H9 (cell line): ENCODE results near the gene DSE. TPM values are rescaled to one million over a fixed set of nuclear protein-coding genes. Genes with fewer than 3 reads are reported as not detected.

Experiments
- DNase-seq: peaks from one replicate; pipeline ENCODE4 v3.0.0-alpha.2; 2017
- H2AFZ ChIP-seq: one replicate; pipeline ENCODE4 v1.6.1; 2013; ENCODE audit warnings: mild to moderate bottlenecking, low read length, control low read depth, moderate library complexity
- H2AK5ac ChIP-seq: 2 replicates; pipeline ENCODE4 v1.6.1; 2013; ENCODE audit warnings: low read length, control low read depth, mixed read lengths; ENCODE audit not compliant: insufficient read length
- H2BK120ac ChIP-seq: one replicate; pipeline ENCODE4 v1.6.1; 2013; ENCODE audit warnings: low read depth, mild to moderate bottlenecking, low read length, control low read depth, inconsistent platforms; ENCODE audit not compliant: poor library complexity, severe bottlenecking
- H2BK12ac ChIP-seq: 2 replicates; pipeline ENCODE4 v1.6.1; 2013; ENCODE audit warnings: low read length, control low read depth, mixed read lengths, low read depth; ENCODE audit not compliant: insufficient read length
- H2BK15ac ChIP-seq: 2 replicates; pipeline ENCODE4 v1.6.1; 2013; ENCODE audit warnings: low read depth, low read length, control low read depth
- H2BK20ac ChIP-seq: one replicate; pipeline ENCODE4 v1.6.1; 2013; ENCODE audit warnings: low read depth, mild to moderate bottlenecking, low read length, control low read depth, inconsistent platforms; ENCODE audit not compliant: poor library complexity, severe bottlenecking
- H2BK5ac ChIP-seq: 2 replicates; pipeline ENCODE4 v1.6.1; 2013; ENCODE audit warnings: low read length, control low read depth, mixed read lengths; ENCODE audit not compliant: insufficient read length
- H3K14ac ChIP-seq: 2 replicates; pipeline ENCODE4 v1.6.1; 2013; ENCODE audit warnings: low read length, control low read depth; ENCODE audit not compliant: insufficient read depth
- H3K18ac ChIP-seq: 2 replicates; pipeline ENCODE4 v1.6.1; 2013; ENCODE audit warnings: low read depth, mild to moderate bottlenecking, mixed read lengths, low read length, control low read depth; ENCODE audit not compliant: insufficient read length
- H3K23ac ChIP-seq: 2 replicates; pipeline ENCODE4 v1.6.1; 2013; ENCODE audit warnings: low read length, control low read depth, mixed read lengths, low read depth; ENCODE audit not compliant: insufficient read length
- H3K23me2 ChIP-seq: 2 replicates; pipeline ENCODE4 v1.6.1; 2013; ENCODE audit warnings: low read depth, mild to moderate bottlenecking, mixed read lengths, low read length, control low read depth; ENCODE audit not compliant: insufficient read length, poor library complexity, severe bottlenecking
- H3K27ac ChIP-seq: 2 replicates; pipeline ENCODE4 v1.5.1; 2013; ENCODE audit warnings: low read length, control low read depth, mixed read lengths, low read depth; ENCODE audit not compliant: insufficient read length
- H3K27me3 ChIP-seq: 2 replicates; pipeline ENCODE4 v1.6.1; 2013; ENCODE audit warnings: low read length, control low read depth, inconsistent platforms; ENCODE audit not compliant: insufficient read depth
- H3K4ac ChIP-seq: 2 replicates; pipeline ENCODE4 v1.6.1; 2013; ENCODE audit warnings: low read depth, mild to moderate bottlenecking, control low read depth, inconsistent platforms, low read length, moderate library complexity
- H3K4me1 ChIP-seq: 2 replicates; pipeline ENCODE4 v1.6.1; 2013; ENCODE audit warnings: low read length, control low read depth, inconsistent platforms; ENCODE audit not compliant: insufficient read depth
- H3K4me2 ChIP-seq: 2 replicates; pipeline ENCODE4 v1.6.1; 2013; ENCODE audit warnings: low read length, control low read depth, mixed read lengths; ENCODE audit not compliant: insufficient read length, insufficient read depth
- H3K56ac ChIP-seq: 2 replicates; pipeline ENCODE4 v1.6.1; 2013; ENCODE audit warnings: low read depth, mild to moderate bottlenecking, mixed read lengths, low read length, control low read depth; ENCODE audit not compliant: insufficient read length
- H3K79me1 ChIP-seq: 2 replicates; pipeline ENCODE4 v1.6.1; 2013; ENCODE audit warnings: low read depth, mild to moderate bottlenecking, moderate library complexity, low read length, control low read depth, inconsistent platforms; ENCODE audit not compliant: insufficient read depth, poor library complexity, severe bottlenecking
- H3K79me2 ChIP-seq: 2 replicates; pipeline ENCODE4 v1.6.1; 2013; ENCODE audit warnings: low read length, control low read depth, inconsistent platforms; ENCODE audit not compliant: insufficient read depth
- H3K9ac ChIP-seq: 2 replicates; pipeline ENCODE4 v1.6.1; 2013; ENCODE audit warnings: low read length, control low read depth, mixed read lengths; ENCODE audit not compliant: insufficient read length; ENCODE audit errors: extremely low read depth
- H3K9me3 ChIP-seq: one replicate; pipeline ENCODE4 v1.6.1; 2013; ENCODE audit warnings: low read depth, low read length, inconsistent platforms; ENCODE audit not compliant: control insufficient read depth
- H3T11ph ChIP-seq: one replicate; pipeline ENCODE4 v1.6.1; 2013; ENCODE audit warnings: mild to moderate bottlenecking, low read length, control low read depth, inconsistent platforms
- H4K20me1 ChIP-seq: one replicate; pipeline ENCODE4 v1.6.1; 2013; ENCODE audit not compliant: control insufficient read depth, insufficient read length, insufficient read depth
- H4K5ac ChIP-seq: 2 replicates; pipeline ENCODE4 v1.6.1; 2013; ENCODE audit warnings: low read depth, mild to moderate bottlenecking, mixed read lengths, low read length, control low read depth; ENCODE audit not compliant: insufficient read length
- H4K8ac ChIP-seq: replicated peaks from 2 replicates; pipeline ENCODE4 v1.6.1; 2013; ENCODE audit warnings: low read length, control low read depth, mixed read lengths, low read depth; ENCODE audit not compliant: insufficient read length
- H4K91ac ChIP-seq: 2 replicates; pipeline ENCODE4 v1.6.1; 2013; ENCODE audit warnings: low read depth, mild to moderate bottlenecking, moderate library complexity, mixed read lengths, low read length, control low read depth; ENCODE audit not compliant: insufficient read length
- H3K27ac Mint-ChIP-seq, 3 experiments: 2 replicates in 2 of 3; 3 replicates in 1 of 3; pipeline ENCODE4 v1.8.0; 2020 to 2021; ENCODE audit warnings: mixed read lengths in 3 of 3, mild to moderate bottlenecking in 1 of 3, moderate library complexity in 1 of 3
- H3K27me3 Mint-ChIP-seq: 2 replicates; pipeline ENCODE4 v1.8.0; 2021; ENCODE audit warnings: low read depth, mild to moderate bottlenecking, moderate library complexity, mixed read lengths
- H3K36me3 Mint-ChIP-seq, 3 experiments: 2 replicates in 2 of 3; 3 replicates in 1 of 3; pipeline ENCODE4 v1.8.0; 2020 to 2021; ENCODE audit warnings: low read depth in 3 of 3, mixed read lengths in 3 of 3; ENCODE audit not compliant: insufficient read depth in 1 of 3
- H3K4me1 Mint-ChIP-seq, 2 experiments: 2 replicates each; pipeline ENCODE4 v1.8.0; 2020; ENCODE audit warnings: mixed read lengths in 2 of 2
- H3K4me3 Mint-ChIP-seq, 2 experiments: 2 replicates in 1 of 2; 3 replicates in 1 of 2; pipeline ENCODE4 v1.8.0; 2020 to 2021; ENCODE audit warnings: mild to moderate bottlenecking in 2 of 2, mixed read lengths in 2 of 2, moderate library complexity in 1 of 2
- H3K9me3 Mint-ChIP-seq, 2 experiments: 2 replicates in 1 of 2; 3 replicates in 1 of 2; pipeline ENCODE4 v1.8.0; 2020; ENCODE audit warnings: mild to moderate bottlenecking in 2 of 2, mixed read lengths in 2 of 2, moderate library complexity in 1 of 2
- CTCF ChIP-seq: fragments of 200-600 bp; sonication (generic); conservative IDR thresholded peaks from 3 replicates; pipeline ENCODE4 v1.8.0; 2021; ENCODE audit warnings: antibody characterized with exemption, mild to moderate bottlenecking
- WGBS: extraction: QIAGEN DNeasy Blood & Tissue Kit; methylation state at CpG from one replicate; pipeline ENCODE4 v1.1.7; 2013; ENCODE audit warnings: missing lambda C conversion rate, low lambda C conversion rate, mixed read lengths; ENCODE audit not compliant: insufficient read length; ENCODE audit errors: extremely low coverage; 5-methylcytosine and 5-hydroxymethylcytosine counted together
- total RNA-seq: library from RNA; stranded (reverse); gene quantifications from 2 replicates; pipeline ENCODE4 v1.2.1, GENCODE V29; 2021

DSE gene
- total RNA-seq, 1 experiment from 2014 or later, result 45.6 TPM

- no peak overlapping the region for H2BK5ac ChIP-seq
- no peak overlapping the region for H2BK12ac ChIP-seq
- no peak overlapping the region for H4K91ac ChIP-seq
- H2AFZ ChIP-seq, result no peak overlapping the region
- H3T11ph ChIP-seq, result no peak overlapping the region
- H4K5ac ChIP-seq, result no peak overlapping the region
- H4K8ac ChIP-seq, result no peak overlapping the region
- no peaks in the 10 kb centered on the region for H3K23me2 ChIP-seq
- no peak overlapping the region for H3K27ac ChIP-seq
- no peaks in the 10 kb centered on the region for H4K20me1 ChIP-seq
- no peak overlapping the region for H3K4me3 Mint-ChIP-seq
- H3K14ac ChIP-seq, result no peak overlapping the region
- WGBS, result no CpG with 5 or more reads among the region's 3 CpGs
- no peak overlapping the region for H3K18ac ChIP-seq
- TF ChIP-seq CTCF, result no peak
- no peak overlapping the region for H2BK120ac ChIP-seq
- H3K4me2 ChIP-seq, result no peak overlapping the region
- H3K79me1 ChIP-seq, result peaks cover 4% of the 10 kb centered on the region
- no peak overlapping the region; a peak in 1 of 7 replicates for H3K27ac Mint-ChIP-seq
- H2AK5ac ChIP-seq, result no peak overlapping the region
- H3K79me2 ChIP-seq, result peaks cover 2% of the 10 kb centered on the region; the same call in 1 of the 2 replicates
- H3K56ac ChIP-seq, result no peak overlapping the region
- no peak overlapping the region for H2BK15ac ChIP-seq
- peaks cover 4% of the 10 kb centered on the region; the same call in 1 of the 2 replicates for H3K4me1 ChIP-seq
- no peak for DNase-seq
- peaks cover 2 to 10% (median 9%) of the 10 kb centered on the region in 3 experiments; a peak in 5 of 7 replicates for H3K36me3 Mint-ChIP-seq
- H3K27me3 Mint-ChIP-seq, result no peaks in the 10 kb centered on the region
- H3K9me3 Mint-ChIP-seq, result no peaks in the 10 kb centered on the region; a peak in 2 of 5 replicates
- no peak overlapping the region for H3K23ac ChIP-seq
- H3K4me1 Mint-ChIP-seq, result peaks cover 16 to 19% of the 10 kb centered on the region in 2 experiments
- no peak overlapping the region for H3K4ac ChIP-seq
- no peak overlapping the region for H2BK20ac ChIP-seq
- no peak overlapping the region for H3K9ac ChIP-seq
- H3K27me3 ChIP-seq, result no peaks in the 10 kb centered on the region
- H3K9me3 ChIP-seq, result no peaks in the 10 kb centered on the region
Measured at GRCh38 chr6:116417661-116418060, 46.9 kb downstream of the DSE start.
